ENCODE results near the gene ERC2. TPM values are rescaled to one million over a fixed set of nuclear protein-coding genes. Genes with fewer than 3 reads are reported as not detected.

ERC2 gene
- polyA plus RNA-seq, 3 donors: not detected

- H3K27ac Mint-ChIP-seq: no peak overlapping the region
- Histone ChIP-seq H3K79me2 (ENCODE audit: insufficient read depth, low read length) (no peaks in the 10 kb centered on the region), H3K4me3 (replicated peaks in 1 of 3; ENCODE audit: low read depth in 2 of 3, low read length in 3 of 3) (no peak overlapping the region), H3K4me2 (replicated peaks; ENCODE audit: extremely low read depth, low read length, poor library complexity, severe bottlenecking) (no peak overlapping the region), H3K9ac (ENCODE audit: insufficient read depth, low read length, poor library complexity, severe bottlenecking) (no peak overlapping the region), H3K27me3 (ENCODE audit: control insufficient read depth in 2 of 2, insufficient read depth in 2 of 2, low read length in 2 of 2) (no peaks in the 10 kb centered on the region), H2AFZ (ENCODE audit: insufficient read depth, low read depth, low read length, poor library complexity, severe bottlenecking) (no peak overlapping the region), H3K27ac (ENCODE audit: low read depth in 1 of 2, low read length in 2 of 2) (no peak overlapping the region), H3K9me3 (replicated peaks in 1 of 2; ENCODE audit: control insufficient read depth in 1 of 2, insufficient read depth in 1 of 2, low read length in 2 of 2) (peaks cover 0 to 10% of the 10 kb centered on the region in 2 donors), H3K4me1 (ENCODE audit: control insufficient read depth in 1 of 2, insufficient read depth in 2 of 2, low read length in 2 of 2) (no peaks in the 10 kb centered on the region), H3K36me3 (replicated peaks in 1 of 2; ENCODE audit: control insufficient read depth in 1 of 2, insufficient read depth in 2 of 2, low read length in 2 of 2) (no peaks in the 10 kb centered on the region), H4K20me1 (ENCODE audit: insufficient read depth, low read length) (no peaks in the 10 kb centered on the region)
- no peak for TF ChIP-seq CTCF (IDR thresholded peaks at IDR 0.05)
- H3K9me3 Mint-ChIP-seq: peaks cover 0 to 8% (median 2%) of the 10 kb centered on the region in 7 donors
- WGBS (ENCODE audit: insufficient coverage): 97% methylated on average over 4 of the region's 7 CpGs
- intact Hi-C loops (cut with micrococcal nuclease): no loop called here
- H3K4me1 Mint-ChIP-seq: no peaks in the 10 kb centered on the region
- no peak for DNase-seq
- peaks cover 0 to 2% (median 0%) of the 10 kb centered on the region in 3 donors for H3K27me3 Mint-ChIP-seq (ENCODE audit: low read depth in 3 of 3)
- no peak overlapping the region for H3K4me3 Mint-ChIP-seq
- no peaks in the 10 kb centered on the region for H3K36me3 Mint-ChIP-seq
These were observed 508.7 kb downstream of the ERC2 start for GRCh38 chr3:55959471-55960080.

DNA sequence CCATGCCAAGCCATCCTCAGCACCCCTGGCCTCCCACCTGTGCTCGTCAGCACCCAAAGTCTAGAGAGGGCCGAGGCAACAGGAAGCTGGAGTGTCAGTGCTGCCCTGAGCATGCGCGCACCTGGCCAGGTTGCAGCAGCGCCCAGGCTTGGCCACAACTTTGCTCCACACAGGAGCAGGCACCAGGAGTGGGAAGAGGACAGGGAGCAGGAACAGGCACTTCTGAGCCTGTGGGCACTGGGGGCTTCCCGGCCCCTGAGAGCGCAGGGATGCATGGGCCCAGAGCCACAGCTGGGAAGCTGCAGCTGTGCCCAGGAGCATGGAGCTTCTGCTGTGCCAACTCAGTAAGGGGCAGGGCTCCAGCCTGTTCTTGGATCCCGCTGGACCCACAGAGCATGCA, 509.7 kb downstream of the ERC2 start:
- Histone ChIP-seq H3K79me2 (ENCODE audit: insufficient read depth, low read length) (no peaks in the 10 kb centered on the region), H3K4me3 (replicated peaks in 1 of 3; ENCODE audit: low read depth in 2 of 3, low read length in 3 of 3) (no peak overlapping the region), H3K36me3 (replicated peaks in 1 of 2; ENCODE audit: control insufficient read depth in 1 of 2, insufficient read depth in 2 of 2, low read length in 2 of 2) (no peaks in the 10 kb centered on the region), H3K4me1 (ENCODE audit: control insufficient read depth in 1 of 2, insufficient read depth in 2 of 2, low read length in 2 of 2) (no peaks in the 10 kb centered on the region), H3K9me3 (replicated peaks in 1 of 2; ENCODE audit: control insufficient read depth in 1 of 2, insufficient read depth in 1 of 2, low read length in 2 of 2) (peaks cover 0 to 10% of the 10 kb centered on the region in 2 donors), H3K4me2 (replicated peaks; ENCODE audit: extremely low read depth, low read length, poor library complexity, severe bottlenecking) (no peak overlapping the region), H3K27ac (ENCODE audit: low read depth in 1 of 2, low read length in 2 of 2) (no peak overlapping the region), H3K27me3 (ENCODE audit: control insufficient read depth in 2 of 2, insufficient read depth in 2 of 2, low read length in 2 of 2) (no peaks in the 10 kb centered on the region), H3K9ac (ENCODE audit: insufficient read depth, low read length, poor library complexity, severe bottlenecking) (no peak overlapping the region), H2AFZ (ENCODE audit: insufficient read depth, low read depth, low read length, poor library complexity, severe bottlenecking) (no peak overlapping the region), H4K20me1 (ENCODE audit: insufficient read depth, low read length) (no peaks in the 10 kb centered on the region)
- Mint-ChIP-seq H3K9me3 (peaks cover 0 to 8% (median 2%) of the 10 kb centered on the region in 7 donors), H3K4me1 (no peaks in the 10 kb centered on the region), H3K36me3 (no peaks in the 10 kb centered on the region), H3K4me3 (no peak overlapping the region), H3K27ac (no peak overlapping the region), H3K27me3 (ENCODE audit: low read depth in 3 of 3) (peaks cover 0 to 2% (median 0%) of the 10 kb centered on the region in 3 donors)
- intact Hi-C loops (cut with micrococcal nuclease): no loop called here
- 90% methylated on average over 6 of the region's 8 CpGs for WGBS (ENCODE audit: insufficient coverage)
- DNase-seq: no peak
- no peak for TF ChIP-seq CTCF (IDR thresholded peaks at IDR 0.05)

Data from CD14-positive monocyte (primary cell).